HCT116 (cell line): ENCODE measurements around the gene PHC3. TPM values are rescaled to one million over a fixed set of nuclear protein-coding genes. Genes with fewer than 3 reads are reported as not detected.

Source experiments
- ATAC-seq: fragments of 200-7000 bp; cut with Tn5 transposase; 2 replicates; pipeline ENCODE4 v1.9.1; 2020; ENCODE audit warnings: mild to moderate bottlenecking, moderate library complexity
- BruUV-seq: library from RNA; stranded (reverse); fragments of 400-500 nt; replicated peaks from 2 replicates; lab custom pipeline; 2021; lab: Mats Ljungman, UMichigan
- CTCF ChIA-PET: fragments of 300-600 bp; sonication (Branson Sonifier 250); formaldehyde crosslinking; loops from one replicate; lab custom pipeline; 2021; ENCODE audit warnings: antibody characterized with exemption; lab: Charles Lee
- POLR2A ChIA-PET: fragments of 300-600, 350-600 bp; sonication (Branson Sonifier 250); formaldehyde crosslinking; loops from one replicate; lab custom pipeline; 2021; ENCODE audit warnings: antibody characterized with exemption; lab: Charles Lee
- RAD21 ChIA-PET, 2 experiments: fragments of 300-600 bp; sonication (Branson Sonifier 250); formaldehyde crosslinking; loops; one replicate each; lab custom pipeline; 2023; ENCODE audit warnings: low total read pairs in 2 of 2; ENCODE audit not compliant: uncharacterized antibody in 2 of 2, unreplicated experiment in 2 of 2, low non-redundant PET in 1 of 2; lab: Charles Lee
- DNase-seq: peaks from one replicate; pipeline ENCODE4 v3.0.0-alpha.2; 2010; ENCODE audit warnings: low read depth, low spot score
- H2AFZ ChIP-seq: fragments of 200-600 bp; shearing (Covaris generic), sonication (generic); 2 replicates; pipeline ENCODE4 v1.6.1; 2017; ENCODE audit warnings: low read depth, mixed run types, mixed read lengths, antibody characterized with exemption, low read length; ENCODE audit not compliant: poor library complexity, severe bottlenecking
- H3K27ac ChIP-seq: 2 replicates; pipeline ENCODE4 v1.5.1; 2012; ENCODE audit warnings: low read depth, low read length
- H3K27me3 ChIP-seq: fragments of 200-600 bp; sonication (generic); 2 replicates; pipeline ENCODE4 v1.6.1; 2016; ENCODE audit warnings: mixed run types, low read length, mixed read lengths; ENCODE audit not compliant: insufficient read depth
- H3K36me3 ChIP-seq, 2 experiments: fragments of 200-500 bp in 1 of 2; fragments of 200-600 bp in 1 of 2; sonication (Bioruptor generic) in 1 of 2; sonication (generic) in 1 of 2; 2 replicates each; pipeline versions ENCODE4 v1.5.1 to v1.6.1; 2014 to 2016; ENCODE audit warnings: low read length in 2 of 2, inconsistent platforms in 1 of 2, mixed read lengths in 1 of 2, mixed run types in 1 of 2; ENCODE audit not compliant: insufficient read depth in 2 of 2, control insufficient read depth in 1 of 2
- H3K4me1 ChIP-seq, 2 experiments: fragments of 200-600 bp in 1 of 2; sonication (generic) in 1 of 2; 2 replicates each; pipeline versions ENCODE4 v1.5.1 to v1.6.1; 2012 to 2017; ENCODE audit warnings: low read length in 2 of 2, inconsistent platforms in 1 of 2, mild to moderate bottlenecking in 1 of 2, mixed read lengths in 1 of 2, mixed run types in 1 of 2, moderate library complexity in 1 of 2; ENCODE audit not compliant: insufficient read depth in 2 of 2, control insufficient read depth in 1 of 2
- H3K4me2 ChIP-seq: fragments of 200-600 bp; sonication (generic); 2 replicates; pipeline ENCODE4 v1.6.1; 2017; ENCODE audit warnings: mixed run types, low read length, mixed read lengths
- H3K4me3 ChIP-seq, 2 experiments: fragments of 200-600 bp in 1 of 2; sonication (generic) in 1 of 2; replicated peaks in 1 of 2; 2 replicates each; pipeline ENCODE4 v1.5.1; 2011 to 2016; ENCODE audit warnings: low read length in 2 of 2, control low read depth in 1 of 2, low read depth in 1 of 2, mild to moderate bottlenecking in 1 of 2, mixed read lengths in 1 of 2, mixed run types in 1 of 2
- H3K79me2 ChIP-seq: fragments of 200-600 bp; sonication (generic); 2 replicates; pipeline ENCODE4 v1.6.1; 2017; ENCODE audit warnings: mild to moderate bottlenecking, mixed run types, low read length, moderate library complexity, mixed read lengths; ENCODE audit not compliant: insufficient read depth
- H3K9ac ChIP-seq: fragments of 200-600 bp; sonication (generic); 2 replicates; pipeline ENCODE4 v1.6.1; 2016; ENCODE audit warnings: low read length, mixed read lengths
- H3K9me2 ChIP-seq: fragments of 200-600 bp; sonication (generic), shearing (Covaris generic); 2 replicates; pipeline ENCODE4 v1.6.1; 2017; ENCODE audit warnings: mixed run types, mild to moderate bottlenecking, moderate library complexity; ENCODE audit not compliant: insufficient read depth
- H3K9me3 ChIP-seq, 2 experiments: fragments of 200-500 bp in 1 of 2; fragments of 200-600 bp in 1 of 2; sonication (Bioruptor generic) in 1 of 2; sonication (generic) in 1 of 2; 2 replicates each; pipeline ENCODE4 v1.6.1; 2014 to 2017; ENCODE audit warnings: low read length in 2 of 2, mixed read lengths in 2 of 2, inconsistent platforms in 1 of 2, low read depth in 1 of 2, mild to moderate bottlenecking in 1 of 2, mixed run types in 1 of 2, moderate library complexity in 1 of 2; ENCODE audit not compliant: control insufficient read depth in 1 of 2, insufficient read depth in 1 of 2
- H4K20me1 ChIP-seq: fragments of 200-600 bp; sonication (generic), shearing (Covaris generic); 2 replicates; pipeline ENCODE4 v1.6.1; 2017; ENCODE audit warnings: mixed run types, mild to moderate bottlenecking, moderate library complexity; ENCODE audit not compliant: insufficient read depth
- CBX3 ChIP-seq: IDR thresholded peaks from 2 replicates; pipeline ENCODE4 v1.6.1; 2012; ENCODE audit warnings: low read depth
- EZH2phosphoT487 ChIP-seq: fragments of 200-600 bp; IDR thresholded peaks from 2 replicates; pipeline ENCODE4 v1.6.1; 2018; ENCODE audit warnings: antibody characterized with exemption, borderline replicate concordance
- POLR2AphosphoS5 ChIP-seq: IDR thresholded peaks from 2 replicates; pipeline ENCODE4 v1.6.1; 2011; ENCODE audit warnings: mild to moderate bottlenecking, low read depth, low read length, moderate library complexity
- RAD21 ChIP-seq: IDR thresholded peaks from 2 replicates; pipeline ENCODE4 v1.6.1; 2012; ENCODE audit warnings: low read depth, mild to moderate bottlenecking
- YY1 ChIP-seq: IDR thresholded peaks from 2 replicates; pipeline ENCODE4 v1.6.1; 2011; ENCODE audit warnings: low read length, low read depth, moderate library complexity, mild to moderate bottlenecking; ENCODE audit not compliant: insufficient replicate concordance; ENCODE audit errors: extremely low read depth
- ZFX ChIP-seq: fragments of 450-650 bp; IDR thresholded peaks from 2 replicates; pipeline ENCODE4 v1.6.1; 2017
- intact Hi-C: fragments of 100-400 bp; cut with micrococcal nuclease; formaldehyde crosslinking; loops from 2 replicates; pipeline ENCODE4 v1.10.0; 2022
- total RNA-seq: library from RNA; stranded (reverse); gene quantifications from one replicate; pipeline ENCODE4 v1.2.1, GENCODE V29; 2021; ENCODE audit not compliant: unreplicated experiment
- TF ChIP-seq, protein P1 (sequence below): IDR thresholded peaks from 2 replicates; pipeline ENCODE4 v1.6.1; 2011; ENCODE audit warnings: mild to moderate bottlenecking, low read length, moderate library complexity; ENCODE audit not compliant: insufficient replicate concordance; ENCODE audit errors: extremely low read depth
- TF ChIP-seq, protein P2 (sequence below), 3 experiments: fragments of 200-600 bp in 1 of 3; sonication (generic) in 1 of 3; IDR thresholded peaks in 2 of 3; conservative IDR thresholded peaks in 1 of 3; 2 replicates each; pipeline ENCODE4 v1.5.1; 2012 to 2017; ENCODE audit warnings: low read depth in 2 of 3, low read length in 2 of 3, antibody characterized with exemption in 1 of 3, borderline replicate concordance in 1 of 3, control low read depth in 1 of 3, mild to moderate bottlenecking in 1 of 3, mixed read lengths in 1 of 3, mixed run types in 1 of 3, moderate library complexity in 1 of 3; ENCODE audit not compliant: insufficient read depth in 1 of 3
- TF ChIP-seq, protein P3 (sequence below): IDR thresholded peaks from 2 replicates; pipeline ENCODE4 v1.6.1; 2012

Gene PHC3
- total RNA-seq, 1 experiment from 2014 or later = 40.1 TPM

DNA sequence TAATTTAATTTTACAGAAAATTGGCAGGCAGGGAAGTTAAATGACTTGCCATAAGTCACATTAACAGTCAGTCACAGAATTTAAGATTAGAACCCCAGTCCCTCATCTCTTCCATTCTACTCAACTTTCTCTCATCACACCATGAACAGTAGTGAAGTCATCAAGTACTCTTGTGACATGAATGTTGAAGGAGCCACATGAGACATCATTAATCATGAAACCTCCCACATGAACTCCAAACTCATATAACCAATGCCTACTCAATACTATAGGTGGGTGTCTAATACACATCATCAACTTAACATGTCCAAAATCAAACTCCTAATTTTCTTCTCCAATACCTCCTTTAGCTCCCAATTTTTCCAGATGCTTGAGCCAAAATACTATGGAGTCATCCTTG, 19.5 kb downstream of the PHC3 start:
- Histone ChIP-seq H3K27ac (no peak overlapping the region), H3K9me3 (no peaks in the 10 kb centered on the region), H2AFZ (no peak overlapping the region), H3K79me2 (peaks cover 98% of the 10 kb centered on the region), H3K4me3 (no peak overlapping the region), H3K9ac (no peak overlapping the region), H3K36me3 (peaks cover 0 to 22% of the 10 kb centered on the region in 2 experiments; a peak in 1 of 4 replicates), H3K4me1 (no peaks in the 10 kb centered on the region), H3K9me2 (no peaks in the 10 kb centered on the region; the same call in 1 of the 2 replicates), H3K27me3 (no peaks in the 10 kb centered on the region), H3K4me2 (no peak overlapping the region), H4K20me1 (peaks cover 10% of the 10 kb centered on the region)
- DNase-seq (no peak), ATAC-seq (no peak)
- intact Hi-C loops = no loop called here
- CTCF ChIA-PET = no interaction called here
- POLR2A ChIA-PET = no interaction called here
- no TSS peak for BruUV-seq
- TF ChIP-seq ZFX = no peak
- RAD21 ChIA-PET = no interaction called here

DNA sequence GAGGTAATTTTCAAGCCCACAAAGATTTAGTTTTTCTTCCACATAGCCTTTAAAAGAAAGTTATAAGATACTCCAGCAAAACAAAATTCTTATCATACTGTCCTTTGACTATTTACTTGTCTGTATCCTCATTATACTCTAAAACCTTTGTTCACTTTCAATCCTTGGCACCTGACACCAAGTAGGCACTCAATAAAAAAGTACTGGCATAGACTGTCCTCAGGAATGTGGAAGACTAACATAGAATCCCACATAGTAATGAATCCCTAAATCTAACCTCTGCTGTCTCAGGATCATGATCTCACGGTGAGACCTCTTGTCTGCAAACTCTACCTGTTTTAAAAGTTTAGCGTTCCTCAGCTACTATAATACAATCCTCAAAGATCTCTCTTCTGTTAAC, 21.6 kb downstream of the PHC3 start:
- peaks cover 92% of the 10 kb centered on the region for H3K79me2 ChIP-seq
- TF ChIP-seq, protein P1, sequence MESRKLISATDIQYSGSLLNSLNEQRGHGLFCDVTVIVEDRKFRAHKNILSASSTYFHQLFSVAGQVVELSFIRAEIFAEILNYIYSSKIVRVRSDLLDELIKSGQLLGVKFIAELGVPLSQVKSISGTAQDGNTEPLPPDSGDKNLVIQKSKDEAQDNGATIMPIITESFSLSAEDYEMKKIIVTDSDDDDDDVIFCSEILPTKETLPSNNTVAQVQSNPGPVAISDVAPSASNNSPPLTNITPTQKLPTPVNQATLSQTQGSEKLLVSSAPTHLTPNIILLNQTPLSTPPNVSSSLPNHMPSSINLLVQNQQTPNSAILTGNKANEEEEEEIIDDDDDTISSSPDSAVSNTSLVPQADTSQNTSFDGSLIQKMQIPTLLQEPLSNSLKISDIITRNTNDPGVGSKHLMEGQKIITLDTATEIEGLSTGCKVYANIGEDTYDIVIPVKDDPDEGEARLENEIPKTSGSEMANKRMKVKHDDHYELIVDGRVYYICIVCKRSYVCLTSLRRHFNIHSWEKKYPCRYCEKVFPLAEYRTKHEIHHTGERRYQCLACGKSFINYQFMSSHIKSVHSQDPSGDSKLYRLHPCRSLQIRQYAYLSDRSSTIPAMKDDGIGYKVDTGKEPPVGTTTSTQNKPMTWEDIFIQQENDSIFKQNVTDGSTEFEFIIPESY = no peak
- TF ChIP-seq POLR2AphosphoS5 (no peak), EZH2phosphoT487 (no peak), RAD21 (no peak), ZFX (no peak), CBX3 (no peak), YY1 (no peak)
- TF ChIP-seq, protein P2, sequence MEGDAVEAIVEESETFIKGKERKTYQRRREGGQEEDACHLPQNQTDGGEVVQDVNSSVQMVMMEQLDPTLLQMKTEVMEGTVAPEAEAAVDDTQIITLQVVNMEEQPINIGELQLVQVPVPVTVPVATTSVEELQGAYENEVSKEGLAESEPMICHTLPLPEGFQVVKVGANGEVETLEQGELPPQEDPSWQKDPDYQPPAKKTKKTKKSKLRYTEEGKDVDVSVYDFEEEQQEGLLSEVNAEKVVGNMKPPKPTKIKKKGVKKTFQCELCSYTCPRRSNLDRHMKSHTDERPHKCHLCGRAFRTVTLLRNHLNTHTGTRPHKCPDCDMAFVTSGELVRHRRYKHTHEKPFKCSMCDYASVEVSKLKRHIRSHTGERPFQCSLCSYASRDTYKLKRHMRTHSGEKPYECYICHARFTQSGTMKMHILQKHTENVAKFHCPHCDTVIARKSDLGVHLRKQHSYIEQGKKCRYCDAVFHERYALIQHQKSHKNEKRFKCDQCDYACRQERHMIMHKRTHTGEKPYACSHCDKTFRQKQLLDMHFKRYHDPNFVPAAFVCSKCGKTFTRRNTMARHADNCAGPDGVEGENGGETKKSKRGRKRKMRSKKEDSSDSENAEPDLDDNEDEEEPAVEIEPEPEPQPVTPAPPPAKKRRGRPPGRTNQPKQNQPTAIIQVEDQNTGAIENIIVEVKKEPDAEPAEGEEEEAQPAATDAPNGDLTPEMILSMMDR (IDR thresholded peaks at IDR 0.05 in 2 of 3, conservative IDR thresholded peaks at IDR 0.05 in 1 of 3; ENCODE audit: borderline replicate concordance in 1 of 3, insufficient read depth in 1 of 3, low read depth in 2 of 3, low read length in 2 of 3) = no peak
- TF ChIP-seq, protein P3, sequence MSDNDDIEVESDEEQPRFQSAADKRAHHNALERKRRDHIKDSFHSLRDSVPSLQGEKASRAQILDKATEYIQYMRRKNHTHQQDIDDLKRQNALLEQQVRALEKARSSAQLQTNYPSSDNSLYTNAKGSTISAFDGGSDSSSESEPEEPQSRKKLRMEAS = no peak
- TF ChIP-seq, all 23 proteins: peak for 0
- H3K36me3 ChIP-seq = peaks cover 0 to 22% of the 10 kb centered on the region in 2 experiments; a peak in 1 of 4 replicates
- H3K9ac ChIP-seq = no peak overlapping the region
- H3K4me2 ChIP-seq = no peak overlapping the region
- ChIA-PET CTCF (no interaction called here), POLR2A (no interaction called here), RAD21 (no interaction called here)
- no peaks in the 10 kb centered on the region for H3K9me3 ChIP-seq
- H3K9me2 ChIP-seq = no peaks in the 10 kb centered on the region; the same call in 1 of the 2 replicates
- ATAC-seq = no peak
- no TSS peak for BruUV-seq
- DNase-seq = no peak
- H4K20me1 ChIP-seq = peaks cover 13% of the 10 kb centered on the region
- no peaks in the 10 kb centered on the region for H3K4me1 ChIP-seq
- intact Hi-C loops = no loop called here
- no peak overlapping the region for H2AFZ ChIP-seq
- no peak overlapping the region for H3K4me3 ChIP-seq
- no peak overlapping the region for H3K27ac ChIP-seq
- H3K27me3 ChIP-seq = no peaks in the 10 kb centered on the region
